Islet precursor cell (in vitro differentiated cells): ENCODE results near the gene ZNF695.
"Not testable (repeated sequence)": the region's sequence is repeated elsewhere in the genome, so short reads cannot be mapped to it uniquely, and the experiment has no call there.

Experiments
- DNase-seq: peaks from one replicate; pipeline ENCODE4 v3.0.0-alpha.2; 2018

ZNF695 gene

GRCh38 chr1:247007511-247008405 is at the start of gene ZNF695:
Gene ZNF695, minus strand, starts transcription at chr1:247008057. Its CDS starts 149 bp downstream, at chr1:247007908.
- peak; percentile 99 for DNase-seq

- no peak for DNase-seq
Measured at GRCh38 chr1:247056071-247056470, 48.2 kb upstream of the ZNF695 start.

GRCh38 chr1:247054992-247055415 is 47.1 kb upstream of the ZNF695 start:
- peak; percentile 70 for DNase-seq

GRCh38 chr1:247047702-247048101 is 39.8 kb upstream of the ZNF695 start:
- DNase-seq: no peak

- no peak for DNase-seq
Measured at GRCh38 chr1:247047260-247047659, 39.4 kb upstream of the ZNF695 start.

GRCh38 chr1:247043406-247043805 is 35.5 kb upstream of the ZNF695 start:
- DNase-seq: no peak

GRCh38 chr1:247037511-247038320 is 29.9 kb upstream of the ZNF695 start:
- no peak for DNase-seq

GRCh38 chr1:247032306-247032705 is 24.4 kb upstream of the ZNF695 start:
- not testable (repeated sequence) for DNase-seq

- not testable (repeated sequence) for DNase-seq
Measured at GRCh38 chr1:247024658-247025057, 16.8 kb upstream of the ZNF695 start.

GRCh38 chr1:247013391-247013790 is 5.5 kb upstream of the ZNF695 start:
- no peak for DNase-seq

GRCh38 chr1:247008406-247008799 is 546 bp upstream of the ZNF695 start:
- DNase-seq: no peak

- not testable (repeated sequence) for DNase-seq
Measured at GRCh38 chr1:247004081-247004480, 3.8 kb downstream of the ZNF695 start.

GRCh38 chr1:246989901-246990300 is 18.0 kb downstream of the ZNF695 start:
- DNase-seq: no peak

GRCh38 chr1:246988316-246988715 is 19.5 kb downstream of the ZNF695 start:
- DNase-seq: no peak

GRCh38 chr1:246987083-246987690 is 20.7 kb downstream of the ZNF695 start:
- no peak for DNase-seq

GRCh38 chr1:246978785-246979184 is 29.1 kb downstream of the ZNF695 start:
- no peak for DNase-seq

- DNase-seq: no peak
Measured at GRCh38 chr1:246978281-246978680, 29.6 kb downstream of the ZNF695 start.

- DNase-seq: no peak
Measured at GRCh38 chr1:246971969-246972368, 35.9 kb downstream of the ZNF695 start.

GRCh38 chr1:246971090-246971721 is 36.7 kb downstream of the ZNF695 start:
- peak; percentile 66 for DNase-seq

- DNase-seq: no peak
Measured at GRCh38 chr1:246969621-246970020, 38.2 kb downstream of the ZNF695 start.

GRCh38 chr1:246966502-246966901 is 41.4 kb downstream of the ZNF695 start:
- no peak for DNase-seq

GRCh38 chr1:246959944-246960693 is 47.7 kb downstream of the ZNF695 start:
- no peak for DNase-seq
